A549 (cell line): ENCODE data around the gene SLC34A1. TPM values are rescaled to one million over a fixed set of nuclear protein-coding genes. Genes with fewer than 3 reads are reported as not detected.

Experiments used
- ATAC-seq, 2 experiments: fragments of 200-7000 bp in 1 of 2; fragments of >200 bp in 1 of 2; cut with Nextera tagmentation in 1 of 2; cut with Tn5 transposase in 1 of 2; 3 replicates each; pipeline versions ENCODE4 v1.8.0 to v1.9.1; 2018 to 2020; ENCODE audit warnings: mild to moderate bottlenecking in 1 of 2, moderate library complexity in 1 of 2
- CTCF ChIA-PET: fragments of 300-600 bp; sonication (Branson Sonifier 250); formaldehyde crosslinking; extraction: SDS; loops from one replicate; lab custom pipeline; 2021; ENCODE audit warnings: antibody characterized with exemption, inconsistent platforms; lab: Yijun Ruan, JAX
- POLR2A ChIA-PET: fragments of 350-600 bp; formaldehyde crosslinking; extraction: SDS; loops from one replicate; lab custom pipeline; 2021; ENCODE audit warnings: antibody characterized with exemption, inconsistent platforms; lab: Yijun Ruan, JAX
- DNase-seq, 2 experiments: peaks; one replicate each; pipeline versions ENCODE4 v3.0.0 to v3.0.0-alpha.2; 2011 to 2016; ENCODE audit warnings: low read depth in 1 of 2, low spot score in 1 of 2
- FAIRE-seq: peaks from 2 replicates; lab custom pipeline; 2011; peaks lifted over from hg19 to GRCh38; lab: Jason Lieb, UNC
- H3K27ac ChIP-seq, 2 experiments: fragments of >200 bp; sonication (Bioruptor Twin); formaldehyde crosslinking; 3 replicates each; pipeline ENCODE4 v1.5.1; 2016 to 2017
- H3K4me1 ChIP-seq: fragments of >200 bp; sonication (Bioruptor Twin); formaldehyde crosslinking; 3 replicates; pipeline ENCODE4 v1.6.1; 2016
- H3K4me2 ChIP-seq: fragments of >200 bp; sonication (Bioruptor Twin); formaldehyde crosslinking; 3 replicates; pipeline ENCODE4 v1.6.1; 2016
- H3K4me3 ChIP-seq: fragments of >200 bp; sonication (Bioruptor Twin); formaldehyde crosslinking; 3 replicates; pipeline ENCODE4 v1.5.1; 2016
- H3K9me3 ChIP-seq: fragments of >200 bp; sonication (Bioruptor Twin); formaldehyde crosslinking; 3 replicates; pipeline ENCODE4 v1.6.1; 2016
- EHMT2 ChIP-seq: fragments of 200-600 bp; sonication (generic); IDR thresholded peaks from 2 replicates; pipeline ENCODE4 v1.6.1; 2016; ENCODE audit warnings: antibody characterized with exemption, low read depth, mild to moderate bottlenecking, moderate library complexity
- FOXS1 ChIP-seq: fragments of 250-450 bp; sonication (Bioruptor Pico); IDR thresholded peaks from 2 replicates; pipeline ENCODE4 v1.5.0; 2020; ENCODE audit warnings: mild to moderate bottlenecking, moderate library complexity
- GATA3 ChIP-seq: IDR thresholded peaks from 2 replicates; pipeline ENCODE4 v1.6.1; 2012; ENCODE audit warnings: borderline replicate concordance
- HOXB13 ChIP-seq: fragments of 250-450 bp; sonication (Bioruptor Pico); IDR thresholded peaks from 2 replicates; pipeline ENCODE4 v1.5.0; 2020; ENCODE audit warnings: low read depth, mild to moderate bottlenecking, moderate library complexity
- MAFK ChIP-seq: fragments of 450-650 bp; IDR thresholded peaks from 2 replicates; pipeline ENCODE4 v1.6.1; 2014; ENCODE audit not compliant: partially characterized antibody
- NPAS2 ChIP-seq: fragments of 250-450 bp; sonication (Bioruptor Pico); IDR thresholded peaks from 2 replicates; pipeline ENCODE4 v1.8.0; 2022; ENCODE audit warnings: mild to moderate bottlenecking, moderate library complexity, borderline replicate concordance
- PHF8 ChIP-seq: fragments of 200-600 bp; sonication (generic); IDR thresholded peaks from 2 replicates; pipeline ENCODE4 v1.6.1; 2016; ENCODE audit warnings: low read depth, mild to moderate bottlenecking, antibody characterized with exemption, moderate library complexity, borderline replicate concordance
- POLR2AphosphoS2 ChIP-seq: conservative IDR thresholded peaks from 2 replicates; pipeline ENCODE4 v1.6.1; 2012; ENCODE audit warnings: low read length, improper control_type of control experiment, inconsistent platforms
- RAD21 ChIP-seq, 2 experiments: fragments of >200 bp in 1 of 2; sonication (Bioruptor Twin) in 1 of 2; formaldehyde crosslinking in 1 of 2; IDR thresholded peaks in 1 of 2; conservative IDR thresholded peaks in 1 of 2; 2 replicates in 1 of 2; 3 replicates in 1 of 2; pipeline ENCODE4 v1.6.1; 2012 to 2018; ENCODE audit warnings: inconsistent platforms in 1 of 2
- RARB ChIP-seq: fragments of 250-450 bp; sonication (Bioruptor Pico); IDR thresholded peaks from 2 replicates; pipeline ENCODE4 v1.8.0; 2021; ENCODE audit warnings: mild to moderate bottlenecking, moderate library complexity
- RCOR1 ChIP-seq: fragments of 150-350 bp; IDR thresholded peaks from 2 replicates; pipeline ENCODE4 v1.6.1; 2014; ENCODE audit warnings: antibody characterized with exemption, low read length, low read depth
- RFX5 ChIP-seq: fragments of 450-650 bp; IDR thresholded peaks from 2 replicates; pipeline ENCODE4 v1.7.1; 2014; ENCODE audit warnings: antibody characterized with exemption, mild to moderate bottlenecking, moderate library complexity
- RNF2 ChIP-seq: fragments of 200-600 bp; sonication (generic); IDR thresholded peaks from 2 replicates; pipeline ENCODE4 v1.6.1; 2016; ENCODE audit warnings: low read depth, mild to moderate bottlenecking, antibody characterized with exemption, moderate library complexity, borderline replicate concordance
- ZC3H11A ChIP-seq: fragments of 450-650 bp; IDR thresholded peaks from 2 replicates; pipeline ENCODE4 v1.6.1; 2014; ENCODE audit warnings: antibody characterized with exemption, mild to moderate bottlenecking
- ZFP36 ChIP-seq: fragments of 450-650 bp; IDR thresholded peaks from 2 replicates; pipeline ENCODE4 v1.6.1; 2014; ENCODE audit warnings: borderline replicate concordance; ENCODE audit not compliant: partially characterized antibody
- ZSCAN20 ChIP-seq: fragments of 250-450 bp; sonication (Bioruptor Pico); IDR thresholded peaks from 2 replicates; pipeline ENCODE4 v1.8.0; 2022; ENCODE audit warnings: mild to moderate bottlenecking, moderate library complexity
- WGBS: methylation state at CpG from one replicate; pipeline ENCODE4 v1.1.6; 2017; ENCODE audit errors: missing lambda C conversion rate; 5-methylcytosine and 5-hydroxymethylcytosine counted together
- polyA plus RNA-seq, 4 experiments: library from polyadenylated mRNA; depleted of rRNA in 3 of 4; stranded (reverse); fragments of >200 nt; fragmentation: RNase III in 1 of 4; extraction: RNeasy Plus Mini Kit Qiagen cat#74134 plus additional on column Dnase treatment in 1 of 4; gene quantifications; 2 replicates in 3 of 4; 3 replicates in 1 of 4; pipeline ENCODE4 v1.2.3, GENCODE V29; 2011 to 2017
- TF ChIP-seq, protein P1 (sequence below): IDR thresholded peaks from 2 replicates; pipeline ENCODE4 v1.6.1; 2012
- TF ChIP-seq, protein P2 (sequence below): fragments of 200-600 bp; sonication (generic); IDR thresholded peaks from 2 replicates; pipeline ENCODE4 v1.6.1; 2016; ENCODE audit warnings: antibody characterized with exemption, mild to moderate bottlenecking, moderate library complexity

Gene SLC34A1
- polyA plus RNA-seq, 2 of the 4 experiments (the other 2 are of a cell fraction): 0.03 TPM; not detected in 1

DNA sequence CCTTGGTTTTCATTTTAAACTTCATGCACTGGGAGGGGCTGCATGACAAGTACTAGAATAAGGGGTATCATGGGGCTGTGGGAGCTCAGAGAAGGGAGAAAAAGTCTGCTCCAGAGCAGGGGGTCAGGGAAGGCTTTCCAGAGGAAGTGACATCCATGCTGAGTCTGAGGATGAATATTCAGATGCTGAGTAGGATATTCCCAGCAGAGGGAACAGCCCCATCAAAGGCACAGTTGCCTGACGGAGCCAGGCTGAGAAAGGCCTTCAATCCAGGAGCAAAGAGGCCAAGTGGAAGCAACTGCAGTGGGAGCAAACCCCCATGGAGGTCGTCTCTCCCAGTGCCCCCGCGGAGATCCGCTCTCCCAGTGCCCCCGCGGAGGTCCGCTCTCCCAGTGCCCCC lies 11.8 kb downstream of the SLC34A1 start:
- Histone ChIP-seq H3K4me3 (no peak overlapping the region), H3K9me3 (no peaks in the 10 kb centered on the region), H3K27ac (no peak overlapping the region), H3K4me1 (no peaks in the 10 kb centered on the region), H3K4me2 (no peak overlapping the region)
- TF ChIP-seq HOXB13 (CRISPR knock-in tag): no peak
- no peak for TF ChIP-seq ZFP36
- TF ChIP-seq RARB (CRISPR knock-in tag): no peak
- no peak for TF ChIP-seq ZC3H11A
- 65% methylated on average over 4 of the region's 8 CpGs for WGBS
- POLR2A ChIA-PET: no interaction called here
- DNase-seq (no peak), ATAC-seq (no peak), FAIRE-seq (no peak)
- CTCF ChIA-PET: interaction anchor here (18.1 to 43.1 kb wide), 3 partner anchors 2 to 52 kb away, joined by 359 to 1107 read pairs (median 1107); partner anchors contain the start of genes F12, PFN3, PRR7 and SLC34A1

DNA sequence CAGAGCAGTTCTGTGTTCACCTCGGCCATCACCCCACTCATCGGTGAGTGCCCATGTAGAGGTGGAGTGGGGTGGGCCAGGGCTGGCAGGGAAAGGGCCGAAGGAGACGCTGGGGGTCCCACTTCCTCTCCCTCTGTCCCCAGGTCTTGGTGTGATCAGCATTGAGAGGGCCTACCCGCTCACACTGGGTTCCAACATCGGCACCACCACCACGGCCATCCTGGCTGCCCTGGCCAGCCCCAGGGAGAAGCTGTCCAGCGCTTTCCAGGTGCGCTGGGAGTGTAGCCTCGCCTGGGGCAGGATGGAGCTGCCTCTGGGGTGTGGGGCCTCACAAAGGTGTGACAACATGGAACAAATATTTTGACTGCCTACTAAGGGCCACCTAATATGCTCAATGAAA lies 12.6 kb downstream of the SLC34A1 start:
- TF ChIP-seq RAD21 (conservative IDR thresholded peaks at IDR 0.05 in 1 of 2, IDR thresholded peaks at IDR 0.05 in 1 of 2) (no peak), ZSCAN20 (CRISPR knock-in tag) (no peak), NPAS2 (CRISPR knock-in tag) (no peak), PHF8 (no peak), FOXS1 (no peak), RARB (CRISPR knock-in tag) (no peak), RFX5 (no peak), MAFK (no peak)
- TF ChIP-seq, protein P1, sequence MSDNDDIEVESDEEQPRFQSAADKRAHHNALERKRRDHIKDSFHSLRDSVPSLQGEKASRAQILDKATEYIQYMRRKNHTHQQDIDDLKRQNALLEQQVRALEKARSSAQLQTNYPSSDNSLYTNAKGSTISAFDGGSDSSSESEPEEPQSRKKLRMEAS: no peak
- TF ChIP-seq, protein P2, sequence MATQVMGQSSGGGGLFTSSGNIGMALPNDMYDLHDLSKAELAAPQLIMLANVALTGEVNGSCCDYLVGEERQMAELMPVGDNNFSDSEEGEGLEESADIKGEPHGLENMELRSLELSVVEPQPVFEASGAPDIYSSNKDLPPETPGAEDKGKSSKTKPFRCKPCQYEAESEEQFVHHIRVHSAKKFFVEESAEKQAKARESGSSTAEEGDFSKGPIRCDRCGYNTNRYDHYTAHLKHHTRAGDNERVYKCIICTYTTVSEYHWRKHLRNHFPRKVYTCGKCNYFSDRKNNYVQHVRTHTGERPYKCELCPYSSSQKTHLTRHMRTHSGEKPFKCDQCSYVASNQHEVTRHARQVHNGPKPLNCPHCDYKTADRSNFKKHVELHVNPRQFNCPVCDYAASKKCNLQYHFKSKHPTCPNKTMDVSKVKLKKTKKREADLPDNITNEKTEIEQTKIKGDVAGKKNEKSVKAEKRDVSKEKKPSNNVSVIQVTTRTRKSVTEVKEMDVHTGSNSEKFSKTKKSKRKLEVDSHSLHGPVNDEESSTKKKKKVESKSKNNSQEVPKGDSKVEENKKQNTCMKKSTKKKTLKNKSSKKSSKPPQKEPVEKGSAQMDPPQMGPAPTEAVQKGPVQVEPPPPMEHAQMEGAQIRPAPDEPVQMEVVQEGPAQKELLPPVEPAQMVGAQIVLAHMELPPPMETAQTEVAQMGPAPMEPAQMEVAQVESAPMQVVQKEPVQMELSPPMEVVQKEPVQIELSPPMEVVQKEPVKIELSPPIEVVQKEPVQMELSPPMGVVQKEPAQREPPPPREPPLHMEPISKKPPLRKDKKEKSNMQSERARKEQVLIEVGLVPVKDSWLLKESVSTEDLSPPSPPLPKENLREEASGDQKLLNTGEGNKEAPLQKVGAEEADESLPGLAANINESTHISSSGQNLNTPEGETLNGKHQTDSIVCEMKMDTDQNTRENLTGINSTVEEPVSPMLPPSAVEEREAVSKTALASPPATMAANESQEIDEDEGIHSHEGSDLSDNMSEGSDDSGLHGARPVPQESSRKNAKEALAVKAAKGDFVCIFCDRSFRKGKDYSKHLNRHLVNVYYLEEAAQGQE: no peak
- Histone ChIP-seq H3K4me3 (no peak overlapping the region), H3K9me3 (no peaks in the 10 kb centered on the region), H3K4me2 (no peak overlapping the region), H3K4me1 (no peaks in the 10 kb centered on the region; the same call in 2 of the 3 replicates), H3K27ac (no peak overlapping the region)
- no peak for FAIRE-seq
- ChIA-PET CTCF (interaction anchor here (1.4 to 43.1 kb wide), 3 partner anchors 17 to 104 kb away, joined by 3 to 1107 read pairs (median 359); partner anchors contain the start of genes PRR7 and SLC34A1), POLR2A (no interaction called here)
- 43% methylated on average over 5 of the region's 10 CpGs for WGBS
- ATAC-seq: 0 out of 6 replicates have a peak, but pooled peaks of 1 of the 2 experiments have one; percentile 7
- no peak for DNase-seq

DNA sequence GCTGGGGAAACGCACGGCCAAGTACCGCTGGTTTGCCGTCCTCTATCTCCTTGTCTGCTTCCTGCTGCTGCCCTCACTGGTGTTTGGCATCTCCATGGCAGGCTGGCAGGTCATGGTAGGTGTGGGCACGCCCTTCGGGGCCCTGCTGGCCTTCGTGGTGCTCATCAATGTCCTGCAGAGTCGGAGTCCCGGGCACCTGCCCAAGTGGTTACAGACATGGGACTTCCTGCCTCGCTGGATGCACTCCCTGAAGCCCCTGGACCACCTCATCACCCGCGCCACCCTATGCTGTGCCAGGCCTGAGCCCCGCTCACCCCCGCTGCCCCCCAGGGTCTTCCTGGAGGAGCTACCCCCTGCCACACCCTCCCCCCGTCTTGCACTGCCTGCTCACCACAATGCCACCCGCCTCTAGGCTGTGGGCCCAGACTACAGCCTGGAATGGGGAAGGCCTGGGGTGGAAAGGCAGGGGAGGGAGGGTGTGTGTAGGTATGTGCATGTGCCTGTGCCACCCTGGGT lies 13.7 kb downstream of the SLC34A1 start:
- ChIA-PET CTCF (interaction anchor here (1.3 to 43.1 kb wide), 4 partner anchors 18 to 103 kb away, joined by 3 to 1107 read pairs (median 183); partner anchors contain the start of genes PRR7 and SLC34A1), POLR2A (no interaction called here)
- ATAC-seq (no peak), FAIRE-seq (no peak), DNase-seq (no peak)
- no peak overlapping the region for H3K27ac ChIP-seq
- H3K4me2 ChIP-seq: no peak overlapping the region
- H3K4me1 ChIP-seq: peaks cover 5% of the 10 kb centered on the region; the same call in 1 of the 3 replicates
- no peak overlapping the region for H3K4me3 ChIP-seq
- TF ChIP-seq POLR2AphosphoS2 (no peak), ZFP36 (no peak), ZSCAN20 (CRISPR knock-in tag) (no peak), RCOR1 (no peak), RNF2 (no peak), EHMT2 (no peak), PHF8 (no peak), GATA3 (no peak)
- no peaks in the 10 kb centered on the region for H3K9me3 ChIP-seq
- WGBS: 71% methylated on average over 13 of the region's 16 CpGs
